Heart left ventricle (tissue), 16 donors: ENCODE results near the gene HS1BP3. TPM values are rescaled to one million over a fixed set of nuclear protein-coding genes. Genes with fewer than 3 reads are reported as not detected.

Experiments used
- ATAC-seq, 4 donors: fragments of 200-7000 bp; cut with Tn5 transposase; one replicate each; pipeline ENCODE4 v1.9.1; 2020 to 2022; ENCODE audit warnings: moderate library complexity in 4 of 4, mild to moderate bottlenecking in 3 of 4, moderate number of reproducible peaks in 1 of 4
- DNase-seq, 5 donors: peaks; one replicate each; pipeline ENCODE4 v3.0.0-alpha.2; 2020
- H3K27ac ChIP-seq, 12 donors: fragments of 200-600 bp; sonication (generic) in 4 of 12; one replicate each; pipeline versions ENCODE4 v1.5.0 to v1.8.0; 2016 to 2022; ENCODE audit warnings: mild to moderate bottlenecking in 2 of 12
- H3K27me3 ChIP-seq, 9 donors: fragments of 200-600 bp; sonication (generic) in 2 of 9; one replicate each; pipeline versions ENCODE4 v1.5.1 to v1.8.0; 2016 to 2022; ENCODE audit warnings: mild to moderate bottlenecking in 3 of 9
- H3K36me3 ChIP-seq, 9 donors: fragments of 200-600 bp; sonication (generic) in 2 of 9; one replicate each; pipeline versions ENCODE4 v1.5.0 to v1.8.0; 2018 to 2022; ENCODE audit warnings: mild to moderate bottlenecking in 2 of 9
- H3K4me1 ChIP-seq, 12 donors: fragments of 200-600 bp; sonication (generic) in 4 of 12; one replicate each; pipeline versions ENCODE4 v1.5.0 to v1.8.0; 2016 to 2022; ENCODE audit warnings: mild to moderate bottlenecking in 3 of 12
- H3K4me3 ChIP-seq, 12 donors: fragments of 200-600 bp; sonication (generic) in 4 of 12; one replicate each; pipeline versions ENCODE4 v1.5.0 to v1.8.0; 2017 to 2022; ENCODE audit warnings: mild to moderate bottlenecking in 9 of 12, moderate library complexity in 4 of 12
- H3K9me3 ChIP-seq, 12 donors: fragments of 200-600 bp; sonication (generic) in 4 of 12; one replicate each; pipeline versions ENCODE4 v1.5.0 to v1.8.0; 2016 to 2022; ENCODE audit warnings: mild to moderate bottlenecking in 1 of 12
- POLR2A ChIP-seq, 2 donors: fragments of 450-650 bp; IDR thresholded peaks; one replicate each; pipeline ENCODE4 v1.6.1; 2017; ENCODE audit warnings: antibody characterized with exemption in 2 of 2, mild to moderate bottlenecking in 2 of 2, moderate library complexity in 2 of 2
- WGBS, 4 donors: extraction: QIAGEN DNeasy Blood & Tissue Kit in 2 of 4; methylation state at CpG; one replicate each; pipeline versions ENCODE4 v1.1.5 to v1.1.7; 2013 to 2018; 5-methylcytosine and 5-hydroxymethylcytosine counted together
- intact Hi-C, 10 donors: fragments of 100-400 bp; cut with DNase I; formaldehyde crosslinking; loops; one replicate each; pipeline versions ENCODE4 v1.11.1 to v1.14.2; 2022
- polyA plus RNA-seq, 2 donors: library from polyadenylated mRNA; stranded (reverse); fragments of 200-250 nt; gene quantifications; one replicate each; pipeline ENCODE4 v1.2.3, GENCODE V29; 2013
- total RNA-seq, 9 donors: library from RNA; depleted of rRNA in 2 of 9; stranded (reverse); fragments of >200 nt in 2 of 9; fragmentation: NEBNext Ultra II Directional in 3 of 9; extraction: Animal tissue kit (Norgen Biotek cat#: 25700) in 3 of 9; gene quantifications; one replicate each; pipeline versions ENCODE4 v1.1.0 to v1.2.4, GENCODE V29; 2016 to 2023
- TF ChIP-seq, protein P1 (sequence below), 12 donors: fragments of 200-600 bp; sonication (generic) in 4 of 12; IDR thresholded peaks; one replicate each; pipeline versions ENCODE4 v1.5.0 to v1.8.0; 2018 to 2022; ENCODE audit warnings: antibody characterized with exemption in 12 of 12, mild to moderate bottlenecking in 5 of 12
- donor health status: ischemic (EF 13 %, LVEDD 7.1; RV severe dilation, severe dysfunction).
- donor health status: healthy with polysubstance abuse.
- donor health status: DM: no; HTN: yes; CAD: no.
- donor health status: DM: no; HTN: no; CAD: no.
- donor health status: ischemic (EF 25% LVEDD 6.9; RV normal size, moderate dysfunction).
- donor health status: ischemic (EF 25% LVEDD 5.7; RV mildly dilated, moderate dysfunction).
- donor health status: healthy.
- donor health status: DM: yes; HTN: yes; CAD: no.
- donor health status: ischemic (EF 35%, LVEDD 5.7; RV mildly dilated, moderate dysfunction).
- donor health status: nonischemic (EF 11% LVEDD 7.7; RV severe dilation, severe dysfunction).
- donor health status: DM: yes; HTN: yes; CAD: no.
- donor health status: PGD.
- donor health status: ischemic (EF 29% LVEDD 5.4; RV normal size, mild dysfunction).
- donor health status: nonischemic (EF 23%, LVEDD 6.1; RV moderate dilation, normal function).

The HS1BP3 gene
- total and polyA plus RNA-seq, 11 donors, result 12.7 to 23.7 (median 21.0) TPM

GRCh38 chr2:20675701-20676352 lies 24.9 kb upstream of the HS1BP3 start:
- peaks cover 0 to 34% (median 15%) of the 10 kb centered on the region in 12 donors for H3K4me1 ChIP-seq
- no peak for DNase-seq
- H3K4me3 ChIP-seq, result no peak overlapping the region
- TF ChIP-seq, protein P1, sequence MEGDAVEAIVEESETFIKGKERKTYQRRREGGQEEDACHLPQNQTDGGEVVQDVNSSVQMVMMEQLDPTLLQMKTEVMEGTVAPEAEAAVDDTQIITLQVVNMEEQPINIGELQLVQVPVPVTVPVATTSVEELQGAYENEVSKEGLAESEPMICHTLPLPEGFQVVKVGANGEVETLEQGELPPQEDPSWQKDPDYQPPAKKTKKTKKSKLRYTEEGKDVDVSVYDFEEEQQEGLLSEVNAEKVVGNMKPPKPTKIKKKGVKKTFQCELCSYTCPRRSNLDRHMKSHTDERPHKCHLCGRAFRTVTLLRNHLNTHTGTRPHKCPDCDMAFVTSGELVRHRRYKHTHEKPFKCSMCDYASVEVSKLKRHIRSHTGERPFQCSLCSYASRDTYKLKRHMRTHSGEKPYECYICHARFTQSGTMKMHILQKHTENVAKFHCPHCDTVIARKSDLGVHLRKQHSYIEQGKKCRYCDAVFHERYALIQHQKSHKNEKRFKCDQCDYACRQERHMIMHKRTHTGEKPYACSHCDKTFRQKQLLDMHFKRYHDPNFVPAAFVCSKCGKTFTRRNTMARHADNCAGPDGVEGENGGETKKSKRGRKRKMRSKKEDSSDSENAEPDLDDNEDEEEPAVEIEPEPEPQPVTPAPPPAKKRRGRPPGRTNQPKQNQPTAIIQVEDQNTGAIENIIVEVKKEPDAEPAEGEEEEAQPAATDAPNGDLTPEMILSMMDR (IDR thresholded peaks at IDR 0.05), result no peak
- no peak for TF ChIP-seq POLR2A (IDR thresholded peaks at IDR 0.05)
- 72 to 84% (median 78%) methylated on average over 5 to 6 of the region's 6 CpGs for WGBS, 4 donors
- peak overlapping the region; percentile 32 to 81 (median 62) for H3K27ac ChIP-seq
- peaks cover 3 to 35% (median 26%) of the 10 kb centered on the region in 9 donors for H3K27me3 ChIP-seq
- H3K36me3 ChIP-seq, result peaks cover 0 to 7% (median 0%) of the 10 kb centered on the region in 9 donors
- ATAC-seq, result peak in 2 of 4 donors; percentile 14 to 27
- H3K9me3 ChIP-seq, result no peaks in the 10 kb centered on the region
- intact Hi-C loops, result no loop called here

DNA sequence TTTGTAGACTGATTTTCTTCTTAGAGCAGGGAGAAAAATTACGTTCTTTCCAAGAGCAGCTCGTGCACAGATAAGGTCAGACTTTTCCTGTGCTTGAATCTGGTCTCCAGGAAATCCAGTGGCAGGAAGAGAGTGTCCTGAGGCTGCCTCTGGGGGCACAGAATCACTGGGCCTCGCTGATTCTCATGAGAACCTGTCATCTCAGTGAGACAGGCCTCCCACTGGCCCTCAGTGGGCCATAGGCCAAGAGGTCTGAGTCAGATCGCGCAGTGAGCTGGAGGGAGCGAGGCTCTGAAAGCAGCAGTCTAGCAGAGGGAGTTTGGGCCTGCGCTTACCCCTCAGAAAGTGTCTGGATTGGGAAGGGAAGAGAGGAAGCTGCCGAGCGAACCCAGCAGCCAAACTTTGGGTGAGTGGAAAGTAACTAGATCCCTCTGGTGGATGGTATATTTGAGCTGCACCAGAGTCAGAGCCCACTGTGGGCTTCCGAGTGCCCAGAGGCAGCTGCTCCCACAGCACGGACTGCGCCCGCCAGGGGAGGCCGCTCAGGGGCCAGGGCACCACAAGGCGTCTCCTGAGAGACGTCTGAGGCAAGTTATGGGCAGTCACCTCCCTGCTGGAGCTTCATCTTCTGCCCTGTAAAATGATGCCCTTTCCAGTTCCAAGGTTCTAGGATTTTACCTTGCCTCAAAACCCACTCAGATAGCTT lies 24.2 kb upstream of the HS1BP3 start:
- H3K4me1 ChIP-seq, result peaks cover 0 to 38% (median 15%) of the 10 kb centered on the region in 12 donors
- H3K27me3 ChIP-seq, result peaks cover 10 to 42% (median 33%) of the 10 kb centered on the region in 9 donors
- H3K36me3 ChIP-seq, result peaks cover 0 to 3% (median 0%) of the 10 kb centered on the region in 9 donors
- ATAC-seq (peak; percentile 61 to 90 (median 80)), DNase-seq (peak; percentile 57 to 85 (median 76))
- H3K27ac ChIP-seq, result peak overlapping the region; percentile 32 to 81 (median 62)
- intact Hi-C loops, result no loop called here
- WGBS, 4 donors, result 40 to 54% (median 47%) methylated on average over 16 of the region's 16 CpGs
- no peaks in the 10 kb centered on the region for H3K9me3 ChIP-seq
- TF ChIP-seq, protein P1 (IDR thresholded peaks at IDR 0.05), result no peak
- no peak for TF ChIP-seq POLR2A (IDR thresholded peaks at IDR 0.05)
- no peak overlapping the region for H3K4me3 ChIP-seq

DNA sequence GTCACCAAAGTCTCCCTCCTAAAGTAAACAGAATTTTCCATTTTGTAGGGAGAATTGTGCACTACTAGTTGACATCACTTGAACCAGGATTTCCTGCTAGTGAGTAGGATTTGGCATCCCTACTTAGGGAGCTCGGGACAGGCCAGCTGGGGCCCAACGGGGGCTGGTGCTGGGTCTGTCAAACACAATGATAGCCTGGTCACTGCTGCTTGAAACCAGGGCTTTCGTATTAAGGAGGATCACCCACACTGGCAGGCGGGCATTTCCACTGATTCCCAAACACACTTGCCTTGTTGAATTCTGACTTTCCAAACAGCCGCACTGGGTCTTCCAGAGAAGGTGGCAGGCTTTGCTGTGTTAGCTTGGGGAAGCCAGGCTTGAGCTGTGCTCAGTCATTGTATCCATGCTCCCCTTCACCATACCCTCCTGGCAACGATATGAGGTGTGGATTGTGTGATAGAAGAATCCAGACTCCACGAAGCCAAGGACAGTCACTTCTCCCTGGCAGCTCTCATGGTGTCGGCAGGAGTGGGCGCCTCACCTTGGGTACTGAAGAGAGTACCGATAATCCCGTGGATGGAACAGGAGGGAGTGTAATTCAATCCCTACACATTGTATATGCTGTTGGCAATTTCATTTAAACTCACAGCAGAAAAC lies 23.5 kb upstream of the HS1BP3 start:
- H3K27me3 ChIP-seq, result peaks cover 15 to 49% (median 40%) of the 10 kb centered on the region in 9 donors
- no peak overlapping the region for H3K4me3 ChIP-seq
- peaks cover 0 to 3% (median 0%) of the 10 kb centered on the region in 9 donors for H3K36me3 ChIP-seq
- H3K4me1 ChIP-seq, result peaks cover 0 to 40% (median 15%) of the 10 kb centered on the region in 12 donors
- ATAC-seq (no peak), DNase-seq (no peak)
- intact Hi-C loops, result no loop called here
- TF ChIP-seq, protein P1 (IDR thresholded peaks at IDR 0.05), result no peak
- H3K27ac ChIP-seq, result peak overlapping the region in 11 of 12 donors; percentile 18 to 81 (median 59)
- no peaks in the 10 kb centered on the region for H3K9me3 ChIP-seq
- 59 to 68% (median 65%) methylated on average over 10 to 11 of the region's 11 CpGs for WGBS, 4 donors
